K562 treated with DMSO at 1 percent for 48 hours (cell line): ENCODE results near the gene CFAP20DC. TPM values are rescaled to one million over a fixed set of nuclear protein-coding genes. Genes with fewer than 3 reads are reported as not detected.

Source experiments
- total RNA-seq: library from RNA; unstranded; fragments of 300-600 nt; gene quantifications from 2 replicates; pipeline ENCODE4 v1.2.3, GENCODE V29; 2022; ENCODE audit warnings: low replicate concordance; ENCODE audit errors: extremely low read depth

The CFAP20DC gene
- not detected in 2 replicates for total RNA-seq

GRCh38 chr3:59049671-59050331 lies at the start of gene CFAP20DC:
Gene CFAP20DC, minus strand, starts transcription at chr3:59050025. Its CDS starts 394 bp downstream, at chr3:59049631.

